H9 (cell line): Measurements from ENCODE around the gene AFG1L. TPM values are rescaled to one million over a fixed set of nuclear protein-coding genes. Genes with fewer than 3 reads are reported as not detected.

Experiments used
- DNase-seq: peaks from one replicate; pipeline ENCODE4 v3.0.0-alpha.2; 2017
- H2AFZ ChIP-seq: one replicate; pipeline ENCODE4 v1.6.1; 2013; ENCODE audit warnings: mild to moderate bottlenecking, low read length, control low read depth, moderate library complexity
- H2AK5ac ChIP-seq: 2 replicates; pipeline ENCODE4 v1.6.1; 2013; ENCODE audit warnings: low read length, control low read depth, mixed read lengths; ENCODE audit not compliant: insufficient read length
- H2BK120ac ChIP-seq: one replicate; pipeline ENCODE4 v1.6.1; 2013; ENCODE audit warnings: low read depth, mild to moderate bottlenecking, low read length, control low read depth, inconsistent platforms; ENCODE audit not compliant: poor library complexity, severe bottlenecking
- H2BK12ac ChIP-seq: 2 replicates; pipeline ENCODE4 v1.6.1; 2013; ENCODE audit warnings: low read length, control low read depth, mixed read lengths, low read depth; ENCODE audit not compliant: insufficient read length
- H2BK15ac ChIP-seq: 2 replicates; pipeline ENCODE4 v1.6.1; 2013; ENCODE audit warnings: low read depth, low read length, control low read depth
- H2BK20ac ChIP-seq: one replicate; pipeline ENCODE4 v1.6.1; 2013; ENCODE audit warnings: low read depth, mild to moderate bottlenecking, low read length, control low read depth, inconsistent platforms; ENCODE audit not compliant: poor library complexity, severe bottlenecking
- H2BK5ac ChIP-seq: 2 replicates; pipeline ENCODE4 v1.6.1; 2013; ENCODE audit warnings: low read length, control low read depth, mixed read lengths; ENCODE audit not compliant: insufficient read length
- H3K14ac ChIP-seq: 2 replicates; pipeline ENCODE4 v1.6.1; 2013; ENCODE audit warnings: low read length, control low read depth; ENCODE audit not compliant: insufficient read depth
- H3K18ac ChIP-seq: 2 replicates; pipeline ENCODE4 v1.6.1; 2013; ENCODE audit warnings: low read depth, mild to moderate bottlenecking, mixed read lengths, low read length, control low read depth; ENCODE audit not compliant: insufficient read length
- H3K23ac ChIP-seq: 2 replicates; pipeline ENCODE4 v1.6.1; 2013; ENCODE audit warnings: low read length, control low read depth, mixed read lengths, low read depth; ENCODE audit not compliant: insufficient read length
- H3K23me2 ChIP-seq: 2 replicates; pipeline ENCODE4 v1.6.1; 2013; ENCODE audit warnings: low read depth, mild to moderate bottlenecking, mixed read lengths, low read length, control low read depth; ENCODE audit not compliant: insufficient read length, poor library complexity, severe bottlenecking
- H3K27ac ChIP-seq: 2 replicates; pipeline ENCODE4 v1.5.1; 2013; ENCODE audit warnings: low read length, control low read depth, mixed read lengths, low read depth; ENCODE audit not compliant: insufficient read length
- H3K27me3 ChIP-seq: 2 replicates; pipeline ENCODE4 v1.6.1; 2013; ENCODE audit warnings: low read length, control low read depth, inconsistent platforms; ENCODE audit not compliant: insufficient read depth
- H3K4ac ChIP-seq: 2 replicates; pipeline ENCODE4 v1.6.1; 2013; ENCODE audit warnings: low read depth, mild to moderate bottlenecking, control low read depth, inconsistent platforms, low read length, moderate library complexity
- H3K4me1 ChIP-seq: 2 replicates; pipeline ENCODE4 v1.6.1; 2013; ENCODE audit warnings: low read length, control low read depth, inconsistent platforms; ENCODE audit not compliant: insufficient read depth
- H3K4me2 ChIP-seq: 2 replicates; pipeline ENCODE4 v1.6.1; 2013; ENCODE audit warnings: low read length, control low read depth, mixed read lengths; ENCODE audit not compliant: insufficient read length, insufficient read depth
- H3K56ac ChIP-seq: 2 replicates; pipeline ENCODE4 v1.6.1; 2013; ENCODE audit warnings: low read depth, mild to moderate bottlenecking, mixed read lengths, low read length, control low read depth; ENCODE audit not compliant: insufficient read length
- H3K79me1 ChIP-seq: 2 replicates; pipeline ENCODE4 v1.6.1; 2013; ENCODE audit warnings: low read depth, mild to moderate bottlenecking, moderate library complexity, low read length, control low read depth, inconsistent platforms; ENCODE audit not compliant: insufficient read depth, poor library complexity, severe bottlenecking
- H3K79me2 ChIP-seq: 2 replicates; pipeline ENCODE4 v1.6.1; 2013; ENCODE audit warnings: low read length, control low read depth, inconsistent platforms; ENCODE audit not compliant: insufficient read depth
- H3K9ac ChIP-seq: 2 replicates; pipeline ENCODE4 v1.6.1; 2013; ENCODE audit warnings: low read length, control low read depth, mixed read lengths; ENCODE audit not compliant: insufficient read length; ENCODE audit errors: extremely low read depth
- H3K9me3 ChIP-seq: one replicate; pipeline ENCODE4 v1.6.1; 2013; ENCODE audit warnings: low read depth, low read length, inconsistent platforms; ENCODE audit not compliant: control insufficient read depth
- H3T11ph ChIP-seq: one replicate; pipeline ENCODE4 v1.6.1; 2013; ENCODE audit warnings: mild to moderate bottlenecking, low read length, control low read depth, inconsistent platforms
- H4K20me1 ChIP-seq: one replicate; pipeline ENCODE4 v1.6.1; 2013; ENCODE audit not compliant: control insufficient read depth, insufficient read length, insufficient read depth
- H4K5ac ChIP-seq: 2 replicates; pipeline ENCODE4 v1.6.1; 2013; ENCODE audit warnings: low read depth, mild to moderate bottlenecking, mixed read lengths, low read length, control low read depth; ENCODE audit not compliant: insufficient read length
- H4K8ac ChIP-seq: replicated peaks from 2 replicates; pipeline ENCODE4 v1.6.1; 2013; ENCODE audit warnings: low read length, control low read depth, mixed read lengths, low read depth; ENCODE audit not compliant: insufficient read length
- H4K91ac ChIP-seq: 2 replicates; pipeline ENCODE4 v1.6.1; 2013; ENCODE audit warnings: low read depth, mild to moderate bottlenecking, moderate library complexity, mixed read lengths, low read length, control low read depth; ENCODE audit not compliant: insufficient read length
- H3K27ac Mint-ChIP-seq, 3 experiments: 2 replicates in 2 of 3; 3 replicates in 1 of 3; pipeline ENCODE4 v1.8.0; 2020 to 2021; ENCODE audit warnings: mixed read lengths in 3 of 3, mild to moderate bottlenecking in 1 of 3, moderate library complexity in 1 of 3
- H3K27me3 Mint-ChIP-seq: 2 replicates; pipeline ENCODE4 v1.8.0; 2021; ENCODE audit warnings: low read depth, mild to moderate bottlenecking, moderate library complexity, mixed read lengths
- H3K36me3 Mint-ChIP-seq, 3 experiments: 2 replicates in 2 of 3; 3 replicates in 1 of 3; pipeline ENCODE4 v1.8.0; 2020 to 2021; ENCODE audit warnings: low read depth in 3 of 3, mixed read lengths in 3 of 3; ENCODE audit not compliant: insufficient read depth in 1 of 3
- H3K4me1 Mint-ChIP-seq, 2 experiments: 2 replicates each; pipeline ENCODE4 v1.8.0; 2020; ENCODE audit warnings: mixed read lengths in 2 of 2
- H3K4me3 Mint-ChIP-seq, 2 experiments: 2 replicates in 1 of 2; 3 replicates in 1 of 2; pipeline ENCODE4 v1.8.0; 2020 to 2021; ENCODE audit warnings: mild to moderate bottlenecking in 2 of 2, mixed read lengths in 2 of 2, moderate library complexity in 1 of 2
- H3K9me3 Mint-ChIP-seq, 2 experiments: 2 replicates in 1 of 2; 3 replicates in 1 of 2; pipeline ENCODE4 v1.8.0; 2020; ENCODE audit warnings: mild to moderate bottlenecking in 2 of 2, mixed read lengths in 2 of 2, moderate library complexity in 1 of 2
- WGBS: extraction: QIAGEN DNeasy Blood & Tissue Kit; methylation state at CpG from one replicate; pipeline ENCODE4 v1.1.7; 2013; ENCODE audit warnings: missing lambda C conversion rate, low lambda C conversion rate, mixed read lengths; ENCODE audit not compliant: insufficient read length; ENCODE audit errors: extremely low coverage; 5-methylcytosine and 5-hydroxymethylcytosine counted together
- total RNA-seq: library from RNA; stranded (reverse); gene quantifications from 2 replicates; pipeline ENCODE4 v1.2.1, GENCODE V29; 2021
- TF ChIP-seq, protein P1 (sequence below): fragments of 200-600 bp; sonication (generic); conservative IDR thresholded peaks from 3 replicates; pipeline ENCODE4 v1.8.0; 2021; ENCODE audit warnings: antibody characterized with exemption, mild to moderate bottlenecking

The AFG1L gene
- total RNA-seq, 1 experiment from 2014 or later, result 4.7 TPM

DNA sequence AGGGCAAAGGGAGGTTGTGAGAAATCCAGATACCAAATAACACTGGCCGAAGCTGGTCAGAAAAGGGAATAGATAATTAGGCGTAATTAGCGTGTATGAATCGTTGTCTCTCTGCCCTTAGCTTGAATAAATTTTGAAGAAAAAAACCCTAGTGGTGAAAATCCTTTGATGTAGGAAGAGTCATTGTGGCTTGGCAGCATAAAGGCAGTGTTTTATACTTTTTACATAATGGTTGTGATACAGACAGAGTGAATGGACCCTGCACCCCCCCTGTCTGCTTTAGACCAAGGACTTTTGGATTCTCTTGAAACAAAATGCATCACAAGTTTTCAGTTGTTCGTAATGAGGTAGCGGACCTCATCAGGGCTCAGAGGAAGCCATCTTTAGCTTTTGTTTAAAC lies 126.5 kb downstream of the AFG1L start:
- Histone ChIP-seq H2BK12ac (no peak overlapping the region), H3K79me2 (no peaks in the 10 kb centered on the region), H3K23ac (no peak overlapping the region), H3K4ac (no peak overlapping the region), H2BK120ac (no peak overlapping the region), H2AK5ac (no peak overlapping the region), H4K5ac (no peak overlapping the region), H3K14ac (no peak overlapping the region), H2AFZ (no peak overlapping the region), H3K23me2 (no peaks in the 10 kb centered on the region), H3K18ac (no peak overlapping the region), H3K9ac (no peak overlapping the region), H4K20me1 (no peaks in the 10 kb centered on the region), H3K9me3 (no peaks in the 10 kb centered on the region), H3K4me1 (no peaks in the 10 kb centered on the region), H4K91ac (no peak overlapping the region), H3K27me3 (no peaks in the 10 kb centered on the region), H4K8ac (no peak overlapping the region), H3K27ac (no peak overlapping the region), H3K4me2 (no peak overlapping the region), H2BK5ac (no peak overlapping the region), H3K56ac (no peak overlapping the region), H2BK15ac (no peak overlapping the region), H2BK20ac (no peak overlapping the region), H3K79me1 (no peaks in the 10 kb centered on the region), H3T11ph (no peak overlapping the region)
- WGBS, result no CpG with 5 or more reads among the region's 6 CpGs
- TF ChIP-seq, protein P1, sequence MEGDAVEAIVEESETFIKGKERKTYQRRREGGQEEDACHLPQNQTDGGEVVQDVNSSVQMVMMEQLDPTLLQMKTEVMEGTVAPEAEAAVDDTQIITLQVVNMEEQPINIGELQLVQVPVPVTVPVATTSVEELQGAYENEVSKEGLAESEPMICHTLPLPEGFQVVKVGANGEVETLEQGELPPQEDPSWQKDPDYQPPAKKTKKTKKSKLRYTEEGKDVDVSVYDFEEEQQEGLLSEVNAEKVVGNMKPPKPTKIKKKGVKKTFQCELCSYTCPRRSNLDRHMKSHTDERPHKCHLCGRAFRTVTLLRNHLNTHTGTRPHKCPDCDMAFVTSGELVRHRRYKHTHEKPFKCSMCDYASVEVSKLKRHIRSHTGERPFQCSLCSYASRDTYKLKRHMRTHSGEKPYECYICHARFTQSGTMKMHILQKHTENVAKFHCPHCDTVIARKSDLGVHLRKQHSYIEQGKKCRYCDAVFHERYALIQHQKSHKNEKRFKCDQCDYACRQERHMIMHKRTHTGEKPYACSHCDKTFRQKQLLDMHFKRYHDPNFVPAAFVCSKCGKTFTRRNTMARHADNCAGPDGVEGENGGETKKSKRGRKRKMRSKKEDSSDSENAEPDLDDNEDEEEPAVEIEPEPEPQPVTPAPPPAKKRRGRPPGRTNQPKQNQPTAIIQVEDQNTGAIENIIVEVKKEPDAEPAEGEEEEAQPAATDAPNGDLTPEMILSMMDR, result no peak
- no peaks in the 10 kb centered on the region for H3K27me3 Mint-ChIP-seq
- no peak overlapping the region for H3K27ac Mint-ChIP-seq
- H3K9me3 Mint-ChIP-seq, result no peaks in the 10 kb centered on the region
- H3K36me3 Mint-ChIP-seq, result no peaks in the 10 kb centered on the region
- no peak overlapping the region for H3K4me3 Mint-ChIP-seq
- H3K4me1 Mint-ChIP-seq, result peaks cover 4% of the 10 kb centered on the region in 2 experiments
- DNase-seq, result no peak
